BLaER1 treated with 17β-estradiol and CSF1 and Interleukin-3, amounts not matched to agents 10 nM and 100 nM (cell line): ENCODE measurements around the gene CFAP61.
"Not testable (repeated sequence)": the region's sequence is repeated elsewhere in the genome, so short reads cannot be mapped to it uniquely, and the experiment has no call there.

ENCODE experiments used
- H3K27ac ChIP-seq, 11 experiments: shearing (Covaris generic); formaldehyde crosslinking; 2 replicates each; pipeline ENCODE4 v1.8.1; 2022
- H3K27me3 ChIP-seq, 11 experiments: shearing (Covaris generic); formaldehyde crosslinking; 2 replicates each; pipeline ENCODE4 v1.8.1; 2022
- H3K36me3 ChIP-seq, 11 experiments: shearing (Covaris generic); formaldehyde crosslinking; 2 replicates each; pipeline ENCODE4 v1.8.1; 2022
- H3K4me1 ChIP-seq, 10 experiments: shearing (Covaris generic); formaldehyde crosslinking; 2 replicates each; pipeline ENCODE4 v1.8.1; 2022
- H3K4me2 ChIP-seq, 11 experiments: shearing (Covaris generic); formaldehyde crosslinking; 2 replicates each; pipeline ENCODE4 v1.8.1; 2022
- H3K4me3 ChIP-seq, 10 experiments: shearing (Covaris generic); formaldehyde crosslinking; 2 replicates each; pipeline ENCODE4 v1.8.1; 2022
- H3K9ac ChIP-seq, 11 experiments: shearing (Covaris generic); formaldehyde crosslinking; 2 replicates each; pipeline ENCODE4 v1.8.1; 2022
- H3K9me3 ChIP-seq, 11 experiments: shearing (Covaris generic); formaldehyde crosslinking; replicated peaks in 1 of 11; 2 replicates each; pipeline ENCODE4 v1.8.1; 2022
- H4K20me1 ChIP-seq, 11 experiments: shearing (Covaris generic); formaldehyde crosslinking; 2 replicates each; pipeline ENCODE4 v1.8.1; 2022
- Cebpa-rat ChIP-seq, 11 experiments: shearing (Covaris generic); IDR thresholded peaks; 2 replicates each; pipeline ENCODE4 v1.8.1; 2022

CFAP61 gene

DNA sequence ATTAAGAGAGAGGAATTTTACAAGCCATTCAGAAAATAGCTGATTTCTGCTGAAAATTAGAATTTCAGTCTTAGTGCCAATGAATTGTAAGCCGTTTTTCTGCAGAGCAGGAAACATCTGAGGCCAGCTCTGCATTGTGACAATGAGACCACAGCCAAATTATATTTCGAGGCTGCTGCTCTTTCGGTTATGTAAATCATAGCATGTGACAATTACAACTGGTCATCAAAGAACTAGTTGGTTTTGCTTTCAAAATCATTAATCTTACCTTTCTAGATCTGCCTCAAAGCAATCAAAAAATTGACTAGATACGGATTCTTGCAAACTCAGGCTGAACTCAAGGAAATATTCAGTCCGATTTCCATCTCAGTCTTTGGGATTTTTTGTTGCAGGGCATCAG, 282.2 kb downstream of the CFAP61 start:
- H3K9me3 ChIP-seq = peaks cover 8 to 38% (median 20%) of the 10 kb centered on the region in 11 experiments; a peak in 19 of 22 replicates
- H4K20me1 ChIP-seq = no peaks in the 10 kb centered on the region
- peaks cover 20 to 34% (median 26%) of the 10 kb centered on the region in 10 experiments for H3K4me1 ChIP-seq
- H3K36me3 ChIP-seq = no peaks in the 10 kb centered on the region
- H3K4me3 ChIP-seq = no peak overlapping the region
- H3K27me3 ChIP-seq = no peaks in the 10 kb centered on the region
- peak overlapping the region in 1 of 11 experiments; percentile 10; a peak in 1 of 22 replicates for H3K27ac ChIP-seq
- peak overlapping the region in 10 of 11 experiments; percentile 4 to 68 (median 38); a peak in 17 of 22 replicates for H3K4me2 ChIP-seq
- H3K9ac ChIP-seq = no peak overlapping the region
- no peak for TF ChIP-seq Cebpa-rat (IDR thresholded peaks at IDR 0.05)

DNA sequence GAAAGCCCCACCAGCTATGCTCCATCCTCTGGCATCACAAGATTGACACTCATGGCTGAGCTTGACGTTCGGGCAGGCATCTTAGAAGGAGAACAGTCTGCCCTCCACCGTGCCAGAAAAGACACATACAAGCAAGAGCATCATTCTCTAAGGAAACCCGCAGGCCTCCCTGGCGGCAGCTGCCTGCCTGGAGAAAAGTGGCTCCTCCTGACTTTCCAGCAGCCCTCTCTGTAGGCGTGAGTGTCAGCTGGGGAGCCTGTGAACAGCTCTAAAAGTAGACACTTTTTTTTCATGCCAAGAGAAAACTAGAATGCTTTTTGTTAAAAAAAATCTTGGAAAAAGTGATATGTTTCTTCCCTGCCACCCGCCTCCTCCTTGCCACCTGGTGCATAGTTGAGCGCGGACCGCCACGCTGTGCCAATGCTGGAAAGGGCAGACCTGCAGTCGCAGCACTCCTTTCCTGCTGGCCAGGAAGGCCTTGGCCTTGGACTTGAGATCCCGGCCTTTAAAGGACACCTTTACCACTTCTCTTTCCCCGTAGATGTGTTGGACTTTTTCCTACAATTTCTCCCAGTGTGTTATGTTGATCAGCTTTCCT, 285.9 kb downstream of the CFAP61 start:
- Histone ChIP-seq H3K4me1 (peaks cover 6 to 20% (median 15%) of the 10 kb centered on the region in 10 experiments), H3K4me3 (no peak overlapping the region), H4K20me1 (no peaks in the 10 kb centered on the region), H3K27ac (no peak overlapping the region), H3K4me2 (no peak overlapping the region), H3K27me3 (no peaks in the 10 kb centered on the region), H3K9me3 (peaks cover 8 to 25% (median 18%) of the 10 kb centered on the region in 11 experiments; a peak in 19 of 22 replicates), H3K9ac (no peak overlapping the region), H3K36me3 (no peaks in the 10 kb centered on the region)
- TF ChIP-seq Cebpa-rat (IDR thresholded peaks at IDR 0.05) = no peak

DNA sequence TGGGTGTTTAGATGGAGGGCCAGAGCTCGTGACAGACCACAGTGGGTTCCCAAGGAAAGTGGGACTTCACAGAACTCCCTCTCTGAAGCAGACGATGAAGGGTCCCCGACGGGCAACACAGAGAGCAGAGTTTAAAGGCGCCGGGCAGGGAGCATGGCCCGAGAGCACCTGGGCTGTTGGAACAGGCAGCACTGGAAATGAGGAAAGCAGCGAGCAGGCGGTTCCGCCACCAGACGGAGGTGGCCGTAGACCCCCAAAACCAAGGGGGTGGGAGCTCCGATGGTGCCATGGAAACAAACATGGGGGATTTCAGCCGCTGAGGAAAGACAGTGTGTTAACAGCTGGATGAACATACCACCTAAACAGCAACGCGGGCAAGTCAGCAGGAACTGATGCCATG, 288.1 kb downstream of the CFAP61 start:
- H3K4me3 ChIP-seq = no peak overlapping the region
- H3K9ac ChIP-seq = no peak overlapping the region
- H3K36me3 ChIP-seq = no peaks in the 10 kb centered on the region
- no peaks in the 10 kb centered on the region for H4K20me1 ChIP-seq
- no peaks in the 10 kb centered on the region; a peak in 1 of 20 replicates for H3K4me1 ChIP-seq
- peaks cover 8 to 20% (median 16%) of the 10 kb centered on the region in 11 experiments; a peak in 19 of 22 replicates for H3K9me3 ChIP-seq
- no peak overlapping the region for H3K27ac ChIP-seq
- H3K27me3 ChIP-seq = no peaks in the 10 kb centered on the region
- no peak overlapping the region for H3K4me2 ChIP-seq
- TF ChIP-seq Cebpa-rat (IDR thresholded peaks at IDR 0.05) = no peak

DNA sequence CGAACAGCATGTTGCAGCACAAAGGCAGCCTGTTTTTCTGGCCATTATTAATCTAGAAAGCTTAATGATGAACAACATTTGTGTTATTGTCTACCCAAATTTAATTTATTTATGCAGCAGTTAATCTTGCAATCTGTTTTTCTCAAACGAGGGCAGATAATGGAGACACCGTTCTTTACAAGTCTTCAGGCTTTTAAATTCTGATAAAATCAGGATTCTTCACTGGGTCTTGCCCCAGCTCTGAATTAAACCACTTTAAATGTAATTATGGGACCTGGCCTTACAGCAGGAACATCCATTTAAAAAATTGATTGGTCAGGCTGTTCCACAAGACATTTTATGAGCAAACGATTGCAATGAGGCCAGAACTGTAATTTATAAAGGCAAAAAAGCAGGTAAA, 289.0 kb downstream of the CFAP61 start:
- Histone ChIP-seq H3K9ac (no peak overlapping the region), H3K27ac (no peak overlapping the region), H3K9me3 (peaks cover 6 to 12% (median 9%) of the 10 kb centered on the region in 11 experiments; a peak in 13 of 22 replicates), H3K4me3 (no peak overlapping the region), H3K4me1 (no peaks in the 10 kb centered on the region; a peak in 1 of 20 replicates), H3K27me3 (no peaks in the 10 kb centered on the region), H3K4me2 (no peak overlapping the region), H4K20me1 (no peaks in the 10 kb centered on the region), H3K36me3 (no peaks in the 10 kb centered on the region)
- no peak for TF ChIP-seq Cebpa-rat (IDR thresholded peaks at IDR 0.05)

DNA sequence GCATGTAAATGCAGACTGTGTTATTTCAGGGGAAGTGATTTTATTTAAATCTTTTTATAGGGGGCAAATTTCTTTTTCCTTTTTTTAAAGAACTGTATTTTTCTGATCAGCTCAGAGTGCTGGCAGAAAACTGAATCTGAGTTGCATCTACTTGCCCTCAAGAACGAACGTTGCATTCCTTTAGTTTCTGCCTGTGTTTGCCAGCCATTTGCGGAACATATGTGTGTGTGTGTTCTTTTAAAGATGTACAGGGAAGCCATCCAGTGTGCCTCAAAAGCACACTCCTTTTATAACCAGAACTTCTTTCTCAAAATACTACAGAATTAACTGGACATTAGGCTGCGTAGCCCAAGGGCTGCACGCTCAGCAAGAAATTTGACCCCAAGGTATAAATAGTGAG, 289.7 kb downstream of the CFAP61 start:
- TF ChIP-seq Cebpa-rat (IDR thresholded peaks at IDR 0.05) = no peak

DNA sequence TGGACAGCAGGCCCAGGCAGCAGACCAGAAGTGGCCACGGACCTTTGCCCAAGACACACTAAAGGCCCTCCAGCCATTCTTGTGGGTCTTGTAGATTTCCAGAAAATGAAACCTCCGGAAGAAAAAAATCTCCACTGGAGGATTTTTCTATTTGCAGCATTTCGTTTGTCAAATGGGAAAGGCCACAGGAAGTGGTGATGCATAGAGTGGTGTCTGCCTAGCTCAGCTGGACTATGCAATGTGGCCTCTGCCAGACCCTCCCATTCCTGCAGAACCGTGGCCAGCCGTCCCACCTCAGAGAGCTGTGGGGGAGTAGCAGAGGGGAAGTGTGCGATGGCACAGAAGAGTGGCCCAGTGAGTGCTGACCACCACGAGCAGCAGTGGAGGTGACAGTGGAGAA, 291.6 kb downstream of the CFAP61 start:
- Histone ChIP-seq H4K20me1 (no peaks in the 10 kb centered on the region), H3K9ac (no peak overlapping the region), H3K4me3 (no peak overlapping the region), H3K27ac (no peak overlapping the region), H3K27me3 (no peaks in the 10 kb centered on the region), H3K9me3 (peaks cover 13 to 23% (median 20%) of the 10 kb centered on the region in 11 experiments; a peak in 21 of 22 replicates), H3K36me3 (no peaks in the 10 kb centered on the region), H3K4me2 (no peak overlapping the region), H3K4me1 (no peaks in the 10 kb centered on the region; a peak in 1 of 20 replicates)
- no peak for TF ChIP-seq Cebpa-rat (IDR thresholded peaks at IDR 0.05)

More for the DNA sequence above, 289.7 kb downstream of the CFAP61 start:
- peaks cover 5 to 10% (median 8%) of the 10 kb centered on the region in 11 experiments; a peak in 16 of 22 replicates for H3K9me3 ChIP-seq
- no peak overlapping the region for H3K4me2 ChIP-seq
- no peaks in the 10 kb centered on the region; a peak in 1 of 20 replicates for H3K4me1 ChIP-seq
- H3K36me3 ChIP-seq = no peaks in the 10 kb centered on the region
- no peaks in the 10 kb centered on the region for H4K20me1 ChIP-seq
- H3K27ac ChIP-seq = no peak overlapping the region
- H3K9ac ChIP-seq = no peak overlapping the region
- H3K4me3 ChIP-seq = no peak overlapping the region
- H3K27me3 ChIP-seq = no peaks in the 10 kb centered on the region

DNA sequence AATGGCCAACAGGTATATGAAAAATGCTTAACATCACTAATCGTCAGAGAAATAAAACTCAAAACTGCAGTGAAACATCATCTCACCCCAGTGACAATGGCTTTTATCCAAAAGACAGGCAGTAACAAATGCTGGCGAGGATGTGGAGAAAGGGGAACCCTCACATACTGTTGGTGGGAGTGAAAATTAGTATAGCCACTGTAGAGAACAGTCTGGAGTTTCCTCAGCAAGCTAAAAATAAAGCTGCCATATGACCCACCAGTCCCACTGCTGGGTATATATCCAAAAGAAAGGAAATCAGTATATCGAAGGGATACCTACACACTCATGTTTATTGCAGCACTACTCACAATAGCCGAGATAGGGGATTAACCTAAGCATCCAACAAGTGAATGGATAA, 292.1 kb downstream of the CFAP61 start:
- Histone ChIP-seq H3K4me3 (no peak overlapping the region), H3K27me3 (no peaks in the 10 kb centered on the region), H3K4me1 (no peaks in the 10 kb centered on the region; a peak in 1 of 20 replicates), H3K27ac (no peak overlapping the region), H3K9ac (no peak overlapping the region), H3K36me3 (no peaks in the 10 kb centered on the region), H3K4me2 (no peak overlapping the region), H4K20me1 (no peaks in the 10 kb centered on the region), H3K9me3 (peaks cover 13 to 27% (median 20%) of the 10 kb centered on the region in 11 experiments; a peak in 21 of 22 replicates)
- TF ChIP-seq Cebpa-rat (IDR thresholded peaks at IDR 0.05) = no peak

DNA sequence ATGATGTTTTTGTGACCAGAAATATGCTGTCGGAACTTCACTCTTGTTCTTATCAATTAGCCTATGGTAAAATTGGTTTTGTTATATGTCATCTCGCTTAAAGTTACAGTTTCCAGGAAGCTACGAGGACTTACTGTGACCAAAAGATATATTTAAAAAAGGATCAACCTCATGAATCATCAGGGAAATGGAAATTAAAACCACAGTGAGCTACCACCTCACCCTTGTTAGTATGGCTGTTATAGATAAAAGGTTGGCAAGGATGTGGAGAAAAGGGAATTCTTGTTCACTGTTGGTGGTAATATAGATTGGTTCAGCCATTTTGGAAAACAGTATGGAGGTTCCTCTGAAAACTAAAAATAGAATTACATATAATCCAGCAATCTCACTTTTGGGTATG, 301.2 kb downstream of the CFAP61 start:
- no peak overlapping the region for H3K27ac ChIP-seq
- H4K20me1 ChIP-seq = no peaks in the 10 kb centered on the region
- H3K9me3 ChIP-seq = peaks cover 18 to 40% (median 26%) of the 10 kb centered on the region in 11 experiments; a peak in 21 of 22 replicates
- peaks cover 0 to 4% (median 0%) of the 10 kb centered on the region in 11 experiments; a peak in 1 of 22 replicates for H3K27me3 ChIP-seq
- H3K4me1 ChIP-seq = no peaks in the 10 kb centered on the region
- H3K4me2 ChIP-seq = peak overlapping the region in 1 of 11 experiments; percentile 10; a peak in 1 of 22 replicates
- no peak overlapping the region for H3K4me3 ChIP-seq
- no peaks in the 10 kb centered on the region for H3K36me3 ChIP-seq
- no peak for TF ChIP-seq Cebpa-rat (IDR thresholded peaks at IDR 0.05)
- no peak overlapping the region for H3K9ac ChIP-seq

DNA sequence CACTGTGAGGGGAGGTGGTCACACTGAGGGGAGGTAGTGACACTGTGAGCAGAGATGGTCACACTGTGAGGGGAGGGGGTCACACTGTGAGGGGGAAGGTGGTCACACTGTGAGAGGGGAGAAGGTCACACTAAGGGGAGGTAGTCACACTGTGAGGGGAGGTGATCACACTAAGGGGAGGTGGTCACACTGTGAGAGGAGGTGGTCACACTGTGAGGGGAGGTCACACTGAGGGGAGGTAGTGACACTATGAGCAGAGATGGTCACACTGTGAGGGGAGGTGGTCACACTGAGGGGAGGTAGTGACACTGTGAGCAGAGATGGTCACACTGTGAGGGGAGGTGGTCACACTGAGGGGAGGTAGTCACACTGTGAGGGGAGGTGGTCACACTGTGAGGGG, 303.2 kb downstream of the CFAP61 start:
- not testable (repeated sequence) for H3K4me2 ChIP-seq, H4K20me1 ChIP-seq, H3K27ac ChIP-seq, H3K9ac ChIP-seq, H3K4me3 ChIP-seq, H3K36me3 ChIP-seq, H3K4me1 ChIP-seq
- Histone ChIP-seq H3K9me3 (peaks cover 16 to 33% (median 25%) of the 10 kb centered on the region in 11 experiments; a peak in 21 of 22 replicates), H3K27me3 (peaks cover 7 to 20% (median 14%) of the 10 kb centered on the region in 11 experiments)

DNA sequence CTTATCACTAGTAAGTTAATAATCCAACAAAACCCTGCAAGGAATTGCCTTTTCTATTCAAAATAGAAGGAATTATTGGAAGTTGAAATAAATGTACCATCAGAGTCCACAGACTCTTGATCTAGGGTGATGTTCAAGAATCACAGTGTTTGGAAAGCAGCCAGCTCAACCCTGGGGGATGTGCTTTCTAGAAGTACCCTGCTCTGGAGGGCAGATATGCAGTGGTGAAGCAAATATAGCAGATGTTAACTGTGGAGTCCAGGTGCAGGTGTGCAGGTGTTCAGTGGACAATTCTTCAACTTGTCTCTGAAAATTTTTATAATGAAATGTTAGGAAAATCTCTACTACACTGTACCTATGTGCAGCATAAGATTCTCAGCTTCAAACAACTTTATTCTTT, 306.5 kb downstream of the CFAP61 start:
- TF ChIP-seq Cebpa-rat (IDR thresholded peaks at IDR 0.05) = no peak
- H3K27me3 ChIP-seq = peaks cover 40 to 53% (median 47%) of the 10 kb centered on the region in 11 experiments
- H3K36me3 ChIP-seq = no peaks in the 10 kb centered on the region
- no peak overlapping the region for H3K4me2 ChIP-seq
- peaks cover 0 to 14% (median 5%) of the 10 kb centered on the region in 11 experiments; a peak in 17 of 22 replicates for H4K20me1 ChIP-seq
- no peak overlapping the region for H3K9ac ChIP-seq
- H3K27ac ChIP-seq = no peak overlapping the region
- H3K4me3 ChIP-seq = no peak overlapping the region
- H3K4me1 ChIP-seq = peaks cover 0 to 4% (median 2%) of the 10 kb centered on the region in 10 experiments; a peak in 11 of 20 replicates
- H3K9me3 ChIP-seq = peaks cover 12 to 25% (median 24%) of the 10 kb centered on the region in 11 experiments; a peak in 21 of 22 replicates
